Regular cardiac myocyte (primary cell): ENCODE data around the gene IMP3. TPM values are rescaled to one million over a fixed set of nuclear protein-coding genes. Genes with fewer than 3 reads are reported as not detected.

Experiments used
- total RNA-seq: library from RNA; depleted of rRNA; stranded (reverse); fragments of >200 nt; gene quantifications from 2 replicates; pipeline ENCODE4 v1.2.3, GENCODE V29; 2014

Gene IMP3, protein sequence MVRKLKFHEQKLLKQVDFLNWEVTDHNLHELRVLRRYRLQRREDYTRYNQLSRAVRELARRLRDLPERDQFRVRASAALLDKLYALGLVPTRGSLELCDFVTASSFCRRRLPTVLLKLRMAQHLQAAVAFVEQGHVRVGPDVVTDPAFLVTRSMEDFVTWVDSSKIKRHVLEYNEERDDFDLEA
- 111 and 119 TPM in 2 replicates for total RNA-seq

DNA sequence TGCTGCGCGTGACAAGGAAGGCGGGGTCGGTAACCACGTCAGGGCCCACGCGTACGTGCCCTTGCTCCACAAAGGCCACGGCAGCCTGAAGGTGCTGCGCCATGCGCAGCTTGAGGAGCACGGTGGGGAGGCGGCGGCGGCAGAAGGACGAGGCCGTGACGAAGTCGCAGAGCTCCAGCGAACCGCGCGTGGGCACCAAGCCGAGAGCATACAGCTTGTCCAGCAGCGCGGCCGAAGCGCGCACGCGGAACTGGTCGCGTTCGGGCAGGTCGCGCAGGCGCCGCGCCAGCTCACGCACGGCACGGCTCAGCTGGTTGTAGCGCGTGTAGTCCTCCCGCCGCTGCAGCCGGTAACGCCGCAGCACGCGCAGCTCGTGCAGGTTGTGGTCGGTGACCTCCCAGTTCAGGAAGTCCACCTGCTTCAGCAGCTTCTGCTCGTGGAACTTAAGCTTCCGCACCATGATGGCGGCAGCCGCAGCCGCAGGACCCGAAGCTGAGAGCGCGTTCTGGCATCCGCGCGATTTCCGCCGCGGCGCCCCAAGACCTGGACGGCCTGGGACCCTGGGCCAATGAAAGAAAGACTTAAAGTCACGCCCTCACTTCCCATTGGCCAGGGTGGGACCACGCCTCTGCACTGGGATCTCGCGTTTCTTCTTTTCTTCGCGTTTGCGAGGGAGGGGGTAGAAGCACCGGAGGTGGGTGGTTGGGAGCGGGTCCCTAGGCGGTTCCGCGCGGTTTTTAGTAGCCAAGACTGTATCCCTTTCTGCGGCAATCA, at the start of gene IMP3:
Gene IMP3 (minus strand): TSS at position 516 of the 774 bp plus-strand sequence. CDS start 56 bp downstream, at position 460.

DNA sequence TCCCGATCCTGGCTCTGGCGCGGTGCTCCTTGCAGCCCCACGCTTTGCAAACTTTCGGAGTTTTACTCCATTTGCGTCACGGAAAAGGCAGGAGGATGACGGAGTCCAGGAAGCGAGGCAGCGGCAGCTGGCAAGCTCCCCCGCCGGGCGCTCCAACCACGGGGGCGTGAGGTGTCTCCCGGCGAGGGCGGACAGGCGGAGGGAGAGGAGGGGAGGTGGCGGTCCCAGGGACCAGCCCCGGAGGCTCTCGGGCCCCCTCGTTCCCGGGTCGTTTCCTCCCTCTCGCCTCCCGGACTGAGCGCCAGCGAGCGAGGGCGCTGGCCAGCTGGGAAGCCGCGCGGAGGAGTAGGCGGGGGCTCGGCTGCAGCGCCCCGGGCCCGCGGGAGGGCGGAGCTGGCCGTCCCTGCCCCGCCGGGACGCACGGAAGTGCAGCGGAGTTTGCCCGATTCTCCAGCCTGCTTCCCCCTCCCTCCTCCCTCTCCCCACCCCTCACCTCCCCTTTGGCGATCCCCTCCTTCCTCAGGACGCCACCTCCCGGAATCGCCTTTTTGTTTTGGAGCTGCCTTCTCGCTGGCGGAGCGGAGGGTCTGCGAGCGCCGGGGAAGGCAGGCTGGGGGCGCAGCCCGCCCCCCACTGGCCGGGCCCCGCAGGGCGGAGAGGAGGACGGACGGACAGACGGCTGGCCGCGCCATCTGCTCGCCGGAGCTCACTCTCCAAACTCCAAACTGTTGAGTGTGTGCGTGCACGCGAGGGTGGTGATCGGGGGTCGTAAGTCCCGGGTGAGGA, 7.5 kb upstream of the IMP3 start, which contains the start of gene SNX33:
Gene SNX33 (plus strand): TSS at position 543 of the 786 bp plus-strand sequence. CDS start 1,191 bp downstream, outside the sequence.

DNA sequence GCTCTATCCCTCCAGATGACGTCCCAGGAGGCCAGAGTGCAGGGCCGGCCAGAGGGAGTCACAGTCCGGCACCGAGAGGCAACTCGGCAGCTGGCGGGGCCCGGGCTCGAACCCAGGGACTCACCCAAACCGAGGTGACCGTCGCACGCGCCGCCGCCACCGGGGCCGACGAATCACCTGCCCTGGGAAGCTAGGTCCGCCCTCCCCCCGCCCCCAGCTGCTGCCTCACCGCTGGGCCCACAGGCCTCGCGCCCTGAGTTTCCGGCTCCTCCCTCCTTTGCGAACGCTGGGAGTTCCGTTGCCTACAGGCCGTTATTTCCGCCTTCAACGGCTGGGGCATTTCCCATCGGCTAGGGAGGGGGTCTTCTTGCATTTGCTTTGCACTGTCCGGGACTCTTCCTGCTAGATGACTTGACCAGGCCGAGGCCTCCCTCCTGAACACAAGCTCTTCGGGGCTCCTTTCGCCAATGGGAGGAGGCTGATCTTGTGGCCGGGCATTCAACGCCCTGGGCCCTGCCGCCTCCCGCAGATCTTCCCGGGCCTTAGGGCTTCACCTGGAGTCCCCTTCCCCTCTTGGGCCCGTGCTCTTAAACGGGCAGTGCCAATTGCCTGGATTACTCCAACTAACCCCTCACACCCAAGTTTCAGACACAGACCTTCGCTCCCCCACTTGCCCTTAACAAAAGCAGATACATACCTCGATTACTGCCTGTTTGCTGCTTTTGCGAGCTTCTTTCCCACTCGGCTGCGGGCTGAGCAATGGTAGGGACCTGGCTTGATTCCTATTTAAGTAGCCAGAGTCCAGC, 14.3 kb downstream of the IMP3 start, which contains the start of gene SNUPN:
Gene SNUPN (minus strand): TSS at position 184 of the 806 bp plus-strand sequence. CDS start 4,674 bp downstream, outside the sequence.

Other genes starting within 250 kb of the IMP3 start
- 14.1 and 18.6 TPM in 2 replicates for gene SIN3A, start 188.5 kb downstream of the IMP3 start, total RNA-seq
- gene PTPN9, start 60.9 kb downstream of the IMP3 start, total RNA-seq, result 17.8 and 18.2 TPM in 2 replicates
- gene SNUPN, start 14.5 kb downstream of the IMP3 start, total RNA-seq, result 33.9 and 34.7 TPM in 2 replicates
- gene SNX33, start 7.7 kb upstream of the IMP3 start, total RNA-seq, result 15.3 and 28.2 TPM in 2 replicates
- 50.2 and 70.7 TPM in 2 replicates for gene CSPG4, start 72.6 kb upstream of the IMP3 start, total RNA-seq
- gene UBE2Q2, start 203.2 kb upstream of the IMP3 start, total RNA-seq, result 63.3 and 69.1 TPM in 2 replicates